Upper lobe of left lung (tissue), 6 donors: ENCODE measurements around the gene IGSF9. TPM values are rescaled to one million over a fixed set of nuclear protein-coding genes. Genes with fewer than 3 reads are reported as not detected.

ENCODE experiments used
- ATAC-seq, 2 donors: fragments of 200-7000 bp; cut with Tn5 transposase; one replicate each; pipeline ENCODE4 v1.9.1; 2022; ENCODE audit warnings: mild to moderate bottlenecking in 2 of 2, moderate library complexity in 2 of 2; ENCODE audit not compliant: low FRiP score in 2 of 2
- DNase-seq, 2 donors: peaks; one replicate each; pipeline ENCODE4 v3.0.0-alpha.2; 2019 to 2020
- H3K27ac ChIP-seq, 4 donors: fragments of 200-600 bp; sonication (generic); one replicate each; pipeline ENCODE4 v1.5.1; 2016 to 2019
- H3K27me3 ChIP-seq, 4 donors: fragments of 200-600 bp; sonication (generic); one replicate each; pipeline ENCODE4 v1.5.1; 2017 to 2019
- H3K36me3 ChIP-seq, 4 donors: fragments of 200-600 bp; sonication (generic); one replicate each; pipeline ENCODE4 v1.5.1; 2016 to 2019
- H3K4me1 ChIP-seq, 4 donors: fragments of 200-600 bp; sonication (generic); one replicate each; pipeline ENCODE4 v1.5.1; 2018 to 2019
- H3K4me3 ChIP-seq, 4 donors: fragments of 200-600 bp; sonication (generic); one replicate each; pipeline ENCODE4 v1.5.1; 2017 to 2019; ENCODE audit warnings: mild to moderate bottlenecking in 2 of 4, moderate library complexity in 1 of 4
- H3K9me3 ChIP-seq, 4 donors: fragments of 200-600 bp; sonication (generic); one replicate each; pipeline ENCODE4 v1.5.1; 2018 to 2019
- CTCF ChIP-seq, 6 experiments: fragments of 450-650 bp in 4 of 6; fragments of 200-600 bp in 2 of 6; sonication (generic) in 2 of 6; IDR thresholded peaks; one replicate each; pipeline ENCODE4 v1.5.1; 2016 to 2019; ENCODE audit warnings: antibody characterized with exemption in 6 of 6
- EP300 ChIP-seq, 4 donors: sonication (generic); formaldehyde crosslinking; IDR thresholded peaks; one replicate each; pipeline ENCODE4 v1.5.1; 2017; ENCODE audit warnings: antibody characterized with exemption in 4 of 4, control low read depth in 2 of 4
- POLR2A ChIP-seq, 4 donors: fragments of 450-650 bp; IDR thresholded peaks; one replicate each; pipeline ENCODE4 v1.5.1; 2016 to 2017; ENCODE audit warnings: antibody characterized with exemption in 4 of 4, mild to moderate bottlenecking in 2 of 4
- POLR2AphosphoS5 ChIP-seq, 2 donors: sonication (generic); formaldehyde crosslinking; IDR thresholded peaks; one replicate each; pipeline ENCODE4 v1.5.1; 2017; ENCODE audit warnings: antibody characterized with exemption in 2 of 2
- WGBS, 2 donors: methylation state at CpG; one replicate each; pipeline ENCODE4 v1.1.5; 2017 to 2018; 5-methylcytosine and 5-hydroxymethylcytosine counted together
- total RNA-seq, 6 donors: library from RNA; depleted of rRNA in 4 of 6; stranded (reverse); fragments of >200 nt in 4 of 6; gene quantifications; one replicate each; pipeline versions ENCODE4 v1.1.0 to v1.2.1, GENCODE V29; 2016 to 2021
- donor health status: DM: no; HTN: no; CAD: no; lungs with moderate emphysema.
- donor health status: DM: no; HTN: yes; CAD: no; lungs with severe emphysema.

Gene IGSF9
- total RNA-seq, 6 donors from 2014 or later: 0.55 to 2.3 (median 1.5) TPM

GRCh38 chr1:159930634-159931033, 14.8 kb downstream of the IGSF9 start:
- ATAC-seq (no peak), DNase-seq (no peak)
- Histone ChIP-seq H3K4me1 (peaks cover 7 to 8% (median 7%) of the 10 kb centered on the region in 4 donors), H3K27me3 (no peaks in the 10 kb centered on the region), H3K4me3 (no peak overlapping the region), H3K27ac (no peak overlapping the region), H3K9me3 (no peaks in the 10 kb centered on the region), H3K36me3 (no peaks in the 10 kb centered on the region)
- TF ChIP-seq EP300 (IDR thresholded peaks at IDR 0.05) (no peak), POLR2A (IDR thresholded peaks at IDR 0.05) (no peak), POLR2AphosphoS5 (IDR thresholded peaks at IDR 0.05) (no peak), CTCF (IDR thresholded peaks at IDR 0.05) (no peak)
- WGBS, 2 donors: 95% methylated on average over 6 to 8 of the region's 8 CpGs

DNA sequence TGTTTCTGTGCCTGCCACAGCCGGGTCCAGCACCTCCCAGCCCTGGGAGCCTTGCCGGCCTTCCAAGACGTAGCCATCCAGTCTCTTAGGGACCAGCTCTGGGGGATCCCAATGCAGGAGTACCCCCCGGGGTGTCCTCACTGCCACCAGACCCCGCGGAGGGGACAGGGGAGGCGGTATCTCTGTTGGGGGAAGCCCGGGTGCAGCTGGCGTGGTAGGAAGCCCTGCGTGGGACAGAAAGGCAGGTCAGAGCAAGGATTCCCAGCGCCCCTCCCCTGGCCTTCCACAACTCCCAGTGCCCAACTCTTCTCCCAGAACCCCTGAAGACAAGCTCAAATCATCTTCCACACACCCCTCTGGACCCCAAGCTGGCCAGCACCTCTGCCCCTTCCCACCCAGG, 15.2 kb downstream of the IGSF9 start:
- H3K27me3 ChIP-seq: no peaks in the 10 kb centered on the region
- no peak for TF ChIP-seq POLR2A (IDR thresholded peaks at IDR 0.05)
- no peak for TF ChIP-seq EP300 (IDR thresholded peaks at IDR 0.05)
- TF ChIP-seq POLR2AphosphoS5 (IDR thresholded peaks at IDR 0.05): no peak
- TF ChIP-seq CTCF (IDR thresholded peaks at IDR 0.05): no peak
- no peaks in the 10 kb centered on the region for H3K9me3 ChIP-seq
- WGBS, 2 donors: 86 to 93% methylated on average over 10 to 11 of the region's 11 CpGs
- no peaks in the 10 kb centered on the region for H3K36me3 ChIP-seq
- no peak overlapping the region for H3K4me3 ChIP-seq
- peaks cover 7 to 8% (median 7%) of the 10 kb centered on the region in 4 donors for H3K4me1 ChIP-seq
- ATAC-seq (no peak), DNase-seq (peak in 1 of 2 donors; percentile 46)
- H3K27ac ChIP-seq: no peak overlapping the region

DNA sequence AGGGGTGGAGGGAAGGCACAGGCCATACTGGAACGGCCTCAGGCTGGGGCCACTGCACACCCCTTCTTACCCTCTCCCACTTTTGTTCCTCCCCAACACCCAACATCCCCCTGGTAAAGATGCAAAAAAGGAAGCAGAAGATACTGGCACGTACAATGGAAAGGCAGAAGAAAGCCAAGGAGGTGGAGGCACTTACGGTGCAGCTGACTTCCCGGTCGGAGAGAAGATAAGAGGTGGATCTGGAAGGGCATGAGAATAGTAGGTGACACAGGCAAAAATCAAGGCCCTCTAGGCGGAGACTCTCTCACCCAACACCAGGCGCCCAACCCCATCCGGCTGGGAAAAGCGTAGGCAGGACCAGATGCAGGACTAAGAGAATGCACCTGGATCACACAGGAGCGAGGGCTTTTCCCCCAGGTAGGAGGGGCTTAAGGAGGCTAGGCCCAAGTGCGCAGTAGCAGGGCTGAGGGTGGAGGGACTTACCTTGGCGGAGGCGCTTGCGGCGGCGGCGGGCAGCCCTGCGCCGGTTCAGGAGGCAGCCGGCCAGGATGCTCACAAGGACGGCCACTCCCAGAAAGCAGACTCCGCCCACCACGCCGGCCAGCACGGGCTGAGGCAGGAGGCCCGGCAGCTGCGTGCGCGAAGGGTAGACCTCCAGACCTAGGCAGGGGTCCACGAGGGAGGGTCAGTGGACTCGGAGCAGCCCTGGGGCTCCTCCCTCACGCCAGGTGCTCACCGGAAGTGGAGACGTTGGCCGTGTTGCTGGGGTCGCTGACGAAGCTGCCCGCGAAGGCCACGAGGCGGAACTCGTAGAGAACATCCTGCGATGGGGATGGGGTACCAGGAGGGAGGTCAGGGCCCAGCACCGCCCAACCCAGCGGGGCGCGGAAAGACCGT, 16.0 kb downstream of the IGSF9 start:
- Histone ChIP-seq H3K27ac (no peak overlapping the region), H3K36me3 (no peaks in the 10 kb centered on the region), H3K4me3 (no peak overlapping the region), H3K9me3 (no peaks in the 10 kb centered on the region), H3K4me1 (peaks cover 7 to 8% (median 7%) of the 10 kb centered on the region in 4 donors), H3K27me3 (no peaks in the 10 kb centered on the region)
- DNase-seq (peak in 1 of 2 donors; percentile 84), ATAC-seq (no peak)
- TF ChIP-seq CTCF (IDR thresholded peaks at IDR 0.05): no peak
- no peak for TF ChIP-seq EP300 (IDR thresholded peaks at IDR 0.05)
- no peak for TF ChIP-seq POLR2A (IDR thresholded peaks at IDR 0.05)
- no peak for TF ChIP-seq POLR2AphosphoS5 (IDR thresholded peaks at IDR 0.05)
- WGBS, 2 donors: 92 to 93% methylated on average over 45 to 47 of the region's 48 CpGs

DNA sequence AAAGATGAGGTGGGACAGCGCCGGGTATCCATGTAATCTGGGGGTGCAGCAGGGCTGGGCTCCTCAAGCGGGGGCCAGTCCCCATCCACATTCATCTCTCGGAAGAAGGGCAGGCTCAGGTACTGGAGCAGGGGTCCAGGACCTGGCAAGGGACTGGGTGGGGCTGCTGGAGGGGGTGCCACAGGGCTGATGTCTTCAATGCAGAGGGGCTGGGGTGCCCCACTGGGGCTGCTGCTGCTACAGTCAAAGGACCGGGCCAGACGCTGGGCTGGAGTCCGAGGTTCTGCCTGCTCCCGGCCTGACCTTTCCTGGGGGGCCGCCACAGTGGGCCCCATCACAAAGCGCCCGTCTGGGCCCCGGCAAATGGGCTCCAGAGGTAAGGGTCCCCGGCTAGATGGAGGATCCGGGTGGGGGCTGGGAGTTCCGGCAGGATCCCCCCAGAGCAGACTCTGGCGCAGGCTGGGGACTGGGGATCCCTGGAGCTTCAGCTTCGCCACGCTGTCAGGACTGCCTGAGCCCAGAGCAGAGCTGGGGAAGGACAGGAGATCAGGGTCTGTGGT, 16.8 kb downstream of the IGSF9 start:
- TF ChIP-seq CTCF (IDR thresholded peaks at IDR 0.05) (no peak), POLR2A (IDR thresholded peaks at IDR 0.05) (no peak), POLR2AphosphoS5 (IDR thresholded peaks at IDR 0.05) (no peak)
- H3K36me3 ChIP-seq: no peaks in the 10 kb centered on the region
- 97% methylated on average over 6 to 14 of the region's 18 CpGs for WGBS, 2 donors
- no peak overlapping the region for H3K27ac ChIP-seq
- H3K4me1 ChIP-seq: peaks cover 7 to 15% (median 10%) of the 10 kb centered on the region in 4 donors
- H3K9me3 ChIP-seq: no peaks in the 10 kb centered on the region
- no peaks in the 10 kb centered on the region for H3K27me3 ChIP-seq
- peak in 1 of 2 donors; percentile 69 for DNase-seq
- H3K4me3 ChIP-seq: no peak overlapping the region
- ATAC-seq: no peak
